ENCODE results near the gene TFDP2. TPM values are rescaled to one million over a fixed set of nuclear protein-coding genes. Genes with fewer than 3 reads are reported as not detected.
"Not testable (repeated sequence)": the region's sequence is repeated elsewhere in the genome, so short reads cannot be mapped to it uniquely, and the experiment has no call there.

Gene TFDP2
- total RNA-seq, 1 donor from 2014 or later: 41.3 TPM

DNA sequence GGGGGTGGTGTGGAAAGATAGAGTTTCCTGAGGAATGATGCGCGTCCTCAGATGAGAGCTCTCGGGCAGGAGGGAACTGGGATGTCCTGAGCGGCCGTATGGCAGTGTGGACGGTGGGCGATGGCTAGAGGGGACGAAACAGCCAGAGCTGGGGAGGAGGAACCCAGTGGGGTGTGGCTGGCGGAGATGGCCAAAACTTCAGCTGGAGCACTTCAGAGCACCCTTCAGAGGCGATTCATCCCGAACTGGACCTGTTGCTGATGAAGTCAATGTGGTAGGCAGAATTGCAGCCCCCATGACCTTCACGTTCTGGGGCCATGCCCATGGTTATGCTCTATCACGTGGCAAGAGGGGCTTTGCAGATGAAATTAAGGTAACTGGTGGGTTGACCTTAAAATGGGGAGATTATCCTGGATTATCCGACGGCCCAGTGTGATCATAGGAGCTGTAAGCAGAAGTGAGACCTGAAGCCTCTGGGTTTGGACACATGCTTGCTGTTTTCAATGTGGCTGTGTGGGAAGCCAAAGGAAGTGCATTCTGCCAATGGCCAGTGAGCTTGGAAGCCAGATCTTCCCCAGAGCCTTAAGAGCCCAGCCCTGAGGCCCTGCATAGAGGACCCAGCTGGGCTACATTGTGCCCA, 220.6 kb downstream of the TFDP2 start:
- no peak for ATAC-seq

DNA sequence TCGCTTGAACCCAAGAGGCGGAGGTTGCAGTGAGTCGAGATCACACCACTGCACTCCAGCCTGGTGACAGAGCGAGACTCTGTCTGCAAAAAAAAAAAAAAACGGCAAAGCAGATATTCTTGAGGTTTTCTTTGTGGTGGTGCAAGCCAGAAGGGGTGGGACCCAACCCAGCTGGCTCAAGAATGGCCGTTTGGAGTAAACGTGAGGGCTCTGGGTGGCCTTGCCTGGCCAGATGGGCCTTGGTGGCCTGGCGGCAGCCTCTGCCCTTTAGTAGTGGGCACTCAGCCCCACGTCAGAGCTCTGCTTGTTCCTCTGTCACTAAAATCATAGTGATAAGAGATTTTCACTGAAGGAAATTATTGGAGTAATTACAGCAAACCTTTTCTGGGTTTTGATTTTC, 222.4 kb downstream of the TFDP2 start:
- TF ChIP-seq, protein P1, sequence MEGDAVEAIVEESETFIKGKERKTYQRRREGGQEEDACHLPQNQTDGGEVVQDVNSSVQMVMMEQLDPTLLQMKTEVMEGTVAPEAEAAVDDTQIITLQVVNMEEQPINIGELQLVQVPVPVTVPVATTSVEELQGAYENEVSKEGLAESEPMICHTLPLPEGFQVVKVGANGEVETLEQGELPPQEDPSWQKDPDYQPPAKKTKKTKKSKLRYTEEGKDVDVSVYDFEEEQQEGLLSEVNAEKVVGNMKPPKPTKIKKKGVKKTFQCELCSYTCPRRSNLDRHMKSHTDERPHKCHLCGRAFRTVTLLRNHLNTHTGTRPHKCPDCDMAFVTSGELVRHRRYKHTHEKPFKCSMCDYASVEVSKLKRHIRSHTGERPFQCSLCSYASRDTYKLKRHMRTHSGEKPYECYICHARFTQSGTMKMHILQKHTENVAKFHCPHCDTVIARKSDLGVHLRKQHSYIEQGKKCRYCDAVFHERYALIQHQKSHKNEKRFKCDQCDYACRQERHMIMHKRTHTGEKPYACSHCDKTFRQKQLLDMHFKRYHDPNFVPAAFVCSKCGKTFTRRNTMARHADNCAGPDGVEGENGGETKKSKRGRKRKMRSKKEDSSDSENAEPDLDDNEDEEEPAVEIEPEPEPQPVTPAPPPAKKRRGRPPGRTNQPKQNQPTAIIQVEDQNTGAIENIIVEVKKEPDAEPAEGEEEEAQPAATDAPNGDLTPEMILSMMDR (IDR thresholded peaks at IDR 0.05): no peak
- Histone ChIP-seq H3K27me3 (ENCODE audit: low read depth) (no peaks in the 10 kb centered on the region), H3K4me1 (no peaks in the 10 kb centered on the region), H3K27ac (no peak overlapping the region), H3K36me3 (peaks cover 47% of the 10 kb centered on the region), H3K9me3 (no peaks in the 10 kb centered on the region), H3K4me3 (no peak overlapping the region)
- intact Hi-C loops (cut with DNase I): no loop called here
- ATAC-seq: no peak
- DNase-seq: no peak

More for the DNA sequence above, 220.6 kb downstream of the TFDP2 start:
- no peaks in the 10 kb centered on the region for H3K4me1 ChIP-seq
- TF ChIP-seq, protein P1 (IDR thresholded peaks at IDR 0.05): no peak
- no peaks in the 10 kb centered on the region for H3K9me3 ChIP-seq
- intact Hi-C loops (cut with DNase I): no loop called here
- no peak overlapping the region for H3K4me3 ChIP-seq
- H3K27ac ChIP-seq: no peak overlapping the region
- no peaks in the 10 kb centered on the region for H3K27me3 ChIP-seq (ENCODE audit: low read depth)
- H3K36me3 ChIP-seq: peaks cover 29% of the 10 kb centered on the region
- DNase-seq: no peak

DNA sequence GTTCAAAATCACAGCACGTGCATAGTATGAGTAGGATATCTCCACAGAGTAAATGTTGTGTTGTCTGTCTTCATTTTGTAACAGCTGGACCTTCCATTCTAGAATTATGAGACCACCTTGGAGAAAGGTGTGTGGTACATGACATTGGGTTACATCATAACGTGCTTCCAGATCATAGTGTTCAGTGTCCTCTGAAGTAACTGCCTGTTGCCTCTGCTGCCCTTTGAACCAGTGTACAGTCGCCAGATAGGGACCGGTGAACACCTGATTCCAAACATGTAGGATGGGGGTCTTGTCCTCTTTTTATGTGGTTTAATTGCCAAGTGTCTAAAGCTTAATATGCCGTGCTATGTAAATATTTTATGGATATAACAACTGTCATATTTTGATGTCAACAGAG, 223.7 kb downstream of the TFDP2 start:
- H3K27me3 ChIP-seq (ENCODE audit: low read depth); H3K9me3 ChIP-seq; H3K4me3 ChIP-seq; DNase-seq; H3K4me1 ChIP-seq; ATAC-seq; H3K27ac ChIP-seq; intact Hi-C loops (cut with DNase I): not testable (repeated sequence)
- peaks cover 49% of the 10 kb centered on the region for H3K36me3 ChIP-seq

DNA sequence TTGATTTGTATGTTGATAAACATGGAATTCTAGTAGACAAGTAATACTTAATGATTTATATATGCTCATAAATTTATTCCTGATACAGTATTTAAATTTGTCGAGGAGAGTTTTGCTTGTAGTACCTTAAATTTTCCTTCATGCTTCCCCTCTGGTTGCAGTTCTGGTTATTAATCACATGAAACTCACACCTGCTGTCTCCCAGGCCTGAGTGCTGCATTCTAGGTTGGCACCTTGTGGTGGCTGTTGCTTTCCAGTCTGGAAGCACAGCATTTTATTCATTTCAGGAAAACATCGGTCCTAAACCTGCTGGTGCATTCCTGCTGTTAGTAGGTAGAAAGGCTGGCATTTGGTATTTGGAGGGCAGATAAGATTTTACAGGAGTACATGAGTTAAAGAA, 228.0 kb downstream of the TFDP2 start:
- Histone ChIP-seq H3K4me3 (no peak overlapping the region), H3K27ac (no peak overlapping the region), H3K4me1 (no peaks in the 10 kb centered on the region), H3K9me3 (no peaks in the 10 kb centered on the region), H3K36me3 (peaks cover 72% of the 10 kb centered on the region), H3K27me3 (ENCODE audit: low read depth) (no peaks in the 10 kb centered on the region)
- intact Hi-C loops (cut with DNase I): no loop called here
- DNase-seq: no peak
- TF ChIP-seq, protein P1 (IDR thresholded peaks at IDR 0.05): no peak
- no peak for ATAC-seq

DNA sequence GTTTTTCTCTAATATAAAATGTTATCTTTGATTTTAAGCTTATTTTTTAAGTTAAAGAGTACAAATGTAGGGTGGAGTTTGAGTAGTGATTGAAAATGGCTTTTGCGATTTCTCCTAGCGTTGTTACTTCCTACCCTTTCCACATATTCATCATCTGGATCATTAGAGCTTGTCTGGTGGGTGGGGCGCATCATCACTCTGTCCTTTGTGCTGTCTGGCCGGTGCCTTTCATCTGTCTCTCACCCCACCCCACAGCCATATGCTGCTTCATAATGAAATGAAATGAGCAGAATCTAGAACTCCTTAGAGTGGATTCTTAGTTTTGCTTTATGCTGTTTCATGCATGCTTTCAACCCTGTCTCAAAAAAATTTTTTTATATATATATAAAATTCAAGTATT, 228.6 kb downstream of the TFDP2 start:
- Histone ChIP-seq H3K36me3 (peaks cover 70% of the 10 kb centered on the region), H3K4me3 (no peak overlapping the region), H3K9me3 (no peaks in the 10 kb centered on the region), H3K27ac (no peak overlapping the region), H3K27me3 (ENCODE audit: low read depth) (no peaks in the 10 kb centered on the region), H3K4me1 (no peaks in the 10 kb centered on the region)
- intact Hi-C loops (cut with DNase I): no loop called here
- TF ChIP-seq, protein P1 (IDR thresholded peaks at IDR 0.05): no peak
- DNase-seq: no peak
- ATAC-seq: no peak

DNA sequence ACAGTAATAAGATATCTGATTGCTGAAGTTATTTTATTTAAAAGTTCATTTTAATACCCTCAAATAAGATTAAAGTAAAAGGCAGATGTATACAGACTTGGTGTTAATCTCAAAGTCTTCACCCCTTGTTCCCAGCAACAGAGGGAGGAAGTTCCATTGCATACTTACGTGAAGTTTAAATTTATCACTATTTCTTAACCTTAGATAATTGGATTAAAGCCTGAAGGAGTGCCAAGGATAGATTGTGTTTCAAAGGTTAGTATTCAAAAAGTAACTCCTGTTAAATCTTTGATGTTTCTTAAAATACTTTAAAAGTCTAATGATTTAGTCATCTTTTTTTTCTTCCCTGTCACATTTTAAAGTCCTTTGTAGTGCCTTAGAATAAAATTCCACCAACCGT, 233.6 kb downstream of the TFDP2 start:
- no peaks in the 10 kb centered on the region for H3K27me3 ChIP-seq (ENCODE audit: low read depth)
- ATAC-seq (no peak), DNase-seq (no peak)
- H3K36me3 ChIP-seq: peaks cover 65% of the 10 kb centered on the region
- TF ChIP-seq, protein P1 (IDR thresholded peaks at IDR 0.05): no peak
- H3K4me1 ChIP-seq: no peaks in the 10 kb centered on the region
- H3K4me3 ChIP-seq: no peak overlapping the region
- intact Hi-C loops (cut with DNase I): no loop called here
- no peak overlapping the region for H3K27ac ChIP-seq
- no peaks in the 10 kb centered on the region for H3K9me3 ChIP-seq
